GOT3 (cell line): ENCODE measurements around the gene PLD6.

Experiments
- DNase-seq: peaks from one replicate; lab custom pipeline; 2025; ENCODE audit warnings: mixed read lengths; lab: John Stamatoyannopoulos, UW

PLD6 gene

GRCh38 chr17:17156107-17156506, 50.0 kb downstream of the PLD6 start:
- no peak for DNase-seq

GRCh38 chr17:17155568-17155967, 50.6 kb downstream of the PLD6 start:
- no peak for DNase-seq

DNA sequence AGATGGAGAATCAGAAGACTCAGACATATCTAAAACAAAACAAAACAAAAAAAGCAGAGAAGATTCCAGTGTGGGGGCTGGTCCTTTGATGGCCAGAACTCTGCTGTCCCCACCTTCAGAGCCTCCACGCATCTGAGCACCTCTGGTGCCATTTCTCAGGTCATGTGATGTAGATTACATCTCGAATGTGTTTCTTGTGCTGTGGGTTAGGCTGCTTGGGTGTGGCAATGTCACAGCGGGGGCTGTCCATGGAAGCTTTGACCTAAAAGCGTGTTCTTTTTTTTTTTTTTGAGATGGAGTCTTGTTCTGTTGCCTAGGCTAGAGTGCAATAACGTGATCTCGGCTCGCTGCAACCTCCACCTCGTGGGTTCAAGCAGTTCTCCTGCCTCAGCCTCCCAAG, 51.2 kb downstream of the PLD6 start:
- no peak for DNase-seq

DNA sequence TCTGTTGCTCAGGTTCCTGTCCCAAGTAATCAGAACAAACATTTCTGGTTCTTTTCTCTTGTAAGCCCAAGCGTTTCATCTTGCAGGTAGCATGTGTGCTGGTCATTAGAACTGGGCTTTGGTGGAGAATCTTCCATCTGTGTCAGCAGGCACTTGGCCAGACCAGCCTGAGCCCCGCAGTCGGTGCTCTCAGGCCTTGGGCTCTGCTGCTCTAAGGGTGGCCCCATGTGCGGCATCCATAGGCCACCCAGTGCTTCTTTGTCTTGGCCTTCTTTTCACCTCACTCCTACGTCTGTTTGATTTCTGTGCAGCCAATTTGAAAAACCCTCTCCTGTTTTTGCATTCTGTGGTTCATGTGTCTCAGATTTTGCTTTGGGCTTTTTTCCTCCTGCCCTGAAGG, 51.6 kb downstream of the PLD6 start:
- DNase-seq = no peak

- no peak for DNase-seq
Measured at GRCh38 chr17:17153709-17154108, 52.4 kb downstream of the PLD6 start.

GRCh38 chr17:17153071-17153470, 53.1 kb downstream of the PLD6 start:
- DNase-seq = no peak

DNA sequence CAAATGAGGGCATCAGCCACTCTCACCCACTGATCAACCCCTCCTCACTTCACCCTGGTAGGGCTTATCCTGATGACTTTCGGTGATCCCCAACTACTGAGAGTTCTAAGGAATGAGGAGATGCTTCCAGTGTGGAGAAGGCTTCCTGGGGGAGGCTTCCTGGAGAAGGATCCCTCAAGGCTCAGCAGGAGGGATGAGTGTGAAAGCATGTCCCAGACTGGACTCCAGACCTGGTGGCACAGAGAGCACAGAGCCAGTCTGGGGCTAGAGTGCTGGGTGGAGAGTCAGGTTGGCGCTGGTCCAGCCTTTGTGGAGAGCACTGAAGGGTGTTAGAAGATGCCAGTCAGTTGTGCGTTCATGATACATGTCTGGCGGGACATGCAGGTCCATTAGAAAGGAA, 53.7 kb downstream of the PLD6 start:
- no peak for DNase-seq

GRCh38 chr17:17151962-17152361, 54.2 kb downstream of the PLD6 start:
- peak; percentile 77 for DNase-seq

DNA sequence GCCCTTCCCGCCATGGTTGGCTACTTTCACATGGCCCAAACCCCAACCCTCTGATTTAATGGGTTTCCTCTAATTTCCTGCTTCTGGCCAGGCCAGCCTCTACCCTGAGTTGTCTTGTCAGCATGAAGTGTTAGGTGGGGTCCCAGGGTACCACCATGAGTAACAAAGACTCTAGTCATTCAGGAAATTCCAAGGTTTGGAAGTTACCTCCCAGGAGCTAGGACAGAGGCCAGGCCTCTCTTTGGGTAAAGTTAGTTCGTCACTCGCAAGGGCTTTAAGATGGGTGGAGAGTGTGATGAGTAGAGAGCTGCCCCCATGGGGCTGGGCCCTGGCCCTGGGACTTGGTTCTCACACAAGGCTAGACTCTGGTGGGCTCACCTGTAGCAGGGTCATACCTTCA, 54.6 kb downstream of the PLD6 start:
- no peak for DNase-seq

DNA sequence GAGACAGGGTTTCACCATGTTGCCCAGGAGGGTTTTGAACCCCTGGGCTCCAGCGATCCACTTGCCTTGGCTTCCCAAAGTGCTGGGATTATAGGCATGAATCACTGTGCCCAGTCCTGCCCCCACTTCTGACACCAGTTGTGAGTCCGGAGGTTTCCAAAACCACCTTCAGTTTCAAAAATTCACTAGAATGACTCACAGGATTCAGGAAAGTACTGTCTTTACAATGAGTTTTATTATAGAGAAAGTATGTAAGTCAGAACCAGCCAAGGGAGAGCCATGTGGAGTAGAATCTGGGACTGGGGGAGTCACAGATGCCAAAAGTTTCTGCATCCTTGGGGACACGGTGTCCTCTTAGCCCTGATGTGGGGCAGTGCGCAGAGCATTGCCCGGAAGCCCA, 55.1 kb downstream of the PLD6 start:
- DNase-seq = no peak
